ENCODE data around the gene TLCD1.

DNA sequence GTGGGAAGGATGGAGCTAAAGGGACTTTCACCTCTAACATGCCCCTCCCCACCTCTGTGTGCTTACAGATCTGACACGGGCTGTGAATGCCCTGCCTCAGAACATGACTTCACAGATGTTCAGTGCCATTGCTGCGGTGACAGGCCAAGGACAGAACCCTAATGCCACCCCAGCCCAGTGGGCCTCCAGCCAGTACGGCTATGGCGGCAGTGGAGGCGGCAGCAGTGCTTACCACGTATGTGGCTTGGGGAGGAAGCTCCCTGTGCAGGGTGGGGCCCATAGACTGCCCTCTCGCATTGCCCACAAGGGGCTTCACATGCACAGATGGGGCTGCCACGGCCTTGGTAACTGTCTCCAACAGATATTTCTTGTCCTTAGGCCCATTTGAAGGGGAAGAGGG lies 25.8 kb downstream of the TLCD1 start:
- TF ChIP-seq, protein P1, sequence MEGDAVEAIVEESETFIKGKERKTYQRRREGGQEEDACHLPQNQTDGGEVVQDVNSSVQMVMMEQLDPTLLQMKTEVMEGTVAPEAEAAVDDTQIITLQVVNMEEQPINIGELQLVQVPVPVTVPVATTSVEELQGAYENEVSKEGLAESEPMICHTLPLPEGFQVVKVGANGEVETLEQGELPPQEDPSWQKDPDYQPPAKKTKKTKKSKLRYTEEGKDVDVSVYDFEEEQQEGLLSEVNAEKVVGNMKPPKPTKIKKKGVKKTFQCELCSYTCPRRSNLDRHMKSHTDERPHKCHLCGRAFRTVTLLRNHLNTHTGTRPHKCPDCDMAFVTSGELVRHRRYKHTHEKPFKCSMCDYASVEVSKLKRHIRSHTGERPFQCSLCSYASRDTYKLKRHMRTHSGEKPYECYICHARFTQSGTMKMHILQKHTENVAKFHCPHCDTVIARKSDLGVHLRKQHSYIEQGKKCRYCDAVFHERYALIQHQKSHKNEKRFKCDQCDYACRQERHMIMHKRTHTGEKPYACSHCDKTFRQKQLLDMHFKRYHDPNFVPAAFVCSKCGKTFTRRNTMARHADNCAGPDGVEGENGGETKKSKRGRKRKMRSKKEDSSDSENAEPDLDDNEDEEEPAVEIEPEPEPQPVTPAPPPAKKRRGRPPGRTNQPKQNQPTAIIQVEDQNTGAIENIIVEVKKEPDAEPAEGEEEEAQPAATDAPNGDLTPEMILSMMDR (IDR thresholded peaks at IDR 0.05) = no peak
- no peak for TF ChIP-seq POLR2A (IDR thresholded peaks at IDR 0.05)

Measured in body of pancreas (tissue), 4 donors.